GM19023 (cell line): ENCODE measurements around the gene SMIM7.

Source experiments
- ATAC-seq: cut with Tn5 transposase; IDR thresholded peaks from one replicate; pipeline ENCODE4 v1.9.1; 2021; ENCODE audit warnings: mild to moderate bottlenecking, moderate library complexity; ENCODE audit not compliant: unreplicated experiment

Gene SMIM7

DNA sequence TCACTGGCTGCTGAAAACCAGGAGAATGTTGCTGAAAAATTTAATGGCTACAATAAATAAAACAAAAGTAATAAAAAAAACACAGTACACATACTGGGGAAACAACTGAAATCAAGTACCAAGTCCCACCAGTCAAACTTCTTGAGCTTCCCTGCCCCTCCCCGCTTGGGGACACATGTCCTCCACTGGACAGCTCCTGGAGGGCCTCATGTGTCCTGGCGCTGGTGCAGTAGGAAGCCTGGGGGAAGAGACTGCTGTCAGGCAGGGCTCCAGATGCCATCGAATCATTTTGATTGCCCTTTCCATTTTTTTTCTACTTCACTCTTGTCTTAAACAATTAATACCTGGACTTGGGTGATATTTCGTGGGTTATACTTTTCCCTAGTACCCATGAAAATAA, 61.1 kb downstream of the SMIM7 start:
- ATAC-seq = no peak

GRCh38 chr19:16596399-16596798, 63.5 kb downstream of the SMIM7 start:
- ATAC-seq = no peak
